Memory B cell (primary cell): ENCODE results near the gene BNIP1.

Source experiments
- ATAC-seq: fragments of 150-1000 bp; cut with Tn5 transposase; 2 replicates; pipeline ENCODE4 v1.10.0; 2021; ENCODE audit warnings: low read depth, mild to moderate bottlenecking, moderate library complexity
- DNase-seq, 2 donors: peaks; one replicate each; pipeline ENCODE4 v3.0.0; 2022; ENCODE audit warnings: low spot score in 2 of 2
- H3K27ac Mint-ChIP-seq: one replicate; pipeline ENCODE4 v1.8.0; 2022; ENCODE audit warnings: mild to moderate bottlenecking, moderate library complexity, mixed read lengths
- H3K27me3 Mint-ChIP-seq: one replicate; pipeline ENCODE4 v1.8.0; 2022; ENCODE audit warnings: mixed read lengths
- H3K36me3 Mint-ChIP-seq: one replicate; pipeline ENCODE4 v1.8.0; 2022; ENCODE audit warnings: mild to moderate bottlenecking, mixed read lengths
- H3K4me1 Mint-ChIP-seq: one replicate; pipeline ENCODE4 v1.8.0; 2022; ENCODE audit warnings: mixed read lengths
- H3K4me3 Mint-ChIP-seq: one replicate; pipeline ENCODE4 v1.8.0; 2022; ENCODE audit warnings: mild to moderate bottlenecking, moderate library complexity, mixed read lengths
- H3K9me3 Mint-ChIP-seq: one replicate; pipeline ENCODE4 v1.8.0; 2022; ENCODE audit warnings: mixed read lengths

The BNIP1 gene

DNA sequence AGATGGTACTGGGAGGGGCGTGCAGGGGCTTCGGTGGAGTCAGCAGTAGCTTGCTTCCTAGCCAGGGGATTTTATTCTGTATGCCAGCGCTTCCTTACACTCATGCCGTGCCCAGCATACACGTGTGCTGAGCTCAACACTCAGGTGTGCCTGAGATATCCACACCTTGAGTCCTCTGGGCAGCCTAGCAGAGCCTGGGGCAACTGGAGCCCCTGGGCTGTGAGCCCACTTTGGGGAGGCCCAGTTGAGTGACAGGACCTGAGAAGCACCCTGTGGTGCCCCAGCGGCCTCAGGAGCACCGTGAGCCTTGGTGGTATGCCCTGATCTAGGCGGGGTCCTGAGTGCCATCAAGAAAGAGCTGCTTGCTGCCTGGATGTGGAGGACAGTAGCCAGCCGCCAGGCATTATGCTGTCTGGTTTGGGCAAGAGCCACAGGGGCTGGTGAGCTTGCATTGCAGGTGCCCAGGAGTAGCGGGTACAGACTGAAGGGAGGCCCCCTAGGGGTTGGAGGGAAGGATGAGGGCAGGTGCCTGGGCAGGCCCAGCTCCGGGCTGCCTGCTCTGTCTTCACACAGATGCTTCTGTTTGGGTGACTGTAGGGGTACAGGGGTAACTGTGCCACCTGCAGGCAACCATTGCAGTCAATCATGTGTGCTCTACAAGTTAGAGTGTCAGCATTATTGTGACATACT is 42.9 kb downstream of the BNIP1 start:
- no peaks in the 10 kb centered on the region for H3K9me3 Mint-ChIP-seq
- DNase-seq: no peak
- peak; percentile 70 for ATAC-seq
- H3K36me3 Mint-ChIP-seq: no peaks in the 10 kb centered on the region
- H3K27me3 Mint-ChIP-seq: peaks cover 3% of the 10 kb centered on the region
- no peaks in the 10 kb centered on the region for H3K4me1 Mint-ChIP-seq
- H3K27ac Mint-ChIP-seq: no peak overlapping the region
- H3K4me3 Mint-ChIP-seq: no peak overlapping the region

DNA sequence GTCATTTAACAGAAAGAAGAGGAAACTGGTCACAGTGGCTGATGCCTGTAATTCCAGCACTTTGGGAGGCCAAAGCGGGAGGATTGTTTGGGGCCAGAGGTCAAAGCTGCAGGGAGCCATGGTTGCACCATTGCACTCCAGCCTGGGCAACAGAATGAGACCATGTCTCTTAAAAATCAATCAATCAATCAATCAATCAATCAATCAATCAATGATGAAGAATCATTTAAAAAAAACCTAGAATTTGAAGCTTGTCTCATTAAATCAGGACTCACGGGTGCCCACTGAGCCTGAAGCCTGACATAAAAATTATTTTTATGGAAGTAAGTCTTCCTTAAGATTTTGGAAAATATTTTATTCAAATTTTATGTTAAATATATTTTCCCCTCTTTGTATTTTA is 43.9 kb downstream of the BNIP1 start:
- ATAC-seq (no peak), DNase-seq (no peak)
- Mint-ChIP-seq H3K27me3 (peaks cover 3% of the 10 kb centered on the region), H3K27ac (no peak overlapping the region), H3K36me3 (no peaks in the 10 kb centered on the region), H3K4me1 (no peaks in the 10 kb centered on the region), H3K9me3 (no peaks in the 10 kb centered on the region), H3K4me3 (no peak overlapping the region)

DNA sequence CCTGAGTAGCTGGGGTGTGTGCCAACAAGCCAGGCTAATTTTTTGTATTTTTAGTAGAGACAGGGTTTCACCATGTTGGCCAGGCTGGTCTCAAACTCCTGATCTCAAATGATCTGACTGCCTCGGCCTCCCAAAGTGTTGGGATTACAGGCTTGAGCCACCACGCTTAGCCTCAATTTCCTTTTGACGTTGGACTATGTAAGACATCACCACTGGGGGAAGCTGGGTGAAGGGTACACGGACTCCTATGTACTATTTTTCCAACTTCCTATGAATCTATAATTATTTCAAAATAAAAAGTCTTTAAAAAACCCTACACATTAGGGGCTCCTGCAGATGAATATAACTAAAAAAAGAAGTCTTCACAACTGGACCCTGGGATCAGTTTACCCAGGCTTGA is 46.7 kb downstream of the BNIP1 start:
- Mint-ChIP-seq H3K27me3 (peaks cover 7% of the 10 kb centered on the region), H3K27ac (no peak overlapping the region)
- DNase-seq: no peak

DNA sequence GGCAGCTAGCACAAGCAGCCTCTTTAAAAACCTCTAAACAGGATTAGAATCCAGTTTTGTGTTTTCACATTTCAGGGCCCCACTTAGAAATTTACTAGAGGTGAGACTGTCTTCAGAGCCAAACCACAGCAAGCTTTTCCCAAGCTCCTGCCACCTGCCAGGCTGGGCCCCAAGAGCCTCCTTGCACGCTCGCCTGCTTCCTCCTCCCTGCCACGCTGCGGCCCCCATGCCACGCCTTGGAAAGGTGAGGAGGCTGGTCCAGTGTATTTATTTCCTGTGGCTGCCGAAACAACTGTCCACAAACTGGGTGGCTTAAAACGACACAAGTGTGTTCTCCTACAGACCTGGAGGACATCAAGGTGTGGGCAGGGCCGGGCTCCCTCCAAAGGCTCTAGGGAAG is 47.2 kb downstream of the BNIP1 start:
- H3K27ac Mint-ChIP-seq: no peak overlapping the region
- no peaks in the 10 kb centered on the region for H3K9me3 Mint-ChIP-seq
- no peak for ATAC-seq
- H3K4me1 Mint-ChIP-seq: no peaks in the 10 kb centered on the region
- H3K4me3 Mint-ChIP-seq: no peak overlapping the region
- H3K27me3 Mint-ChIP-seq: peaks cover 10% of the 10 kb centered on the region
- H3K36me3 Mint-ChIP-seq: no peaks in the 10 kb centered on the region
- DNase-seq: no peak

More for the DNA sequence above, 46.7 kb downstream of the BNIP1 start:
- H3K9me3 Mint-ChIP-seq: no peaks in the 10 kb centered on the region
- no peak overlapping the region for H3K4me3 Mint-ChIP-seq
- ATAC-seq: no peak
- no peaks in the 10 kb centered on the region for H3K4me1 Mint-ChIP-seq
- no peaks in the 10 kb centered on the region for H3K36me3 Mint-ChIP-seq

DNA sequence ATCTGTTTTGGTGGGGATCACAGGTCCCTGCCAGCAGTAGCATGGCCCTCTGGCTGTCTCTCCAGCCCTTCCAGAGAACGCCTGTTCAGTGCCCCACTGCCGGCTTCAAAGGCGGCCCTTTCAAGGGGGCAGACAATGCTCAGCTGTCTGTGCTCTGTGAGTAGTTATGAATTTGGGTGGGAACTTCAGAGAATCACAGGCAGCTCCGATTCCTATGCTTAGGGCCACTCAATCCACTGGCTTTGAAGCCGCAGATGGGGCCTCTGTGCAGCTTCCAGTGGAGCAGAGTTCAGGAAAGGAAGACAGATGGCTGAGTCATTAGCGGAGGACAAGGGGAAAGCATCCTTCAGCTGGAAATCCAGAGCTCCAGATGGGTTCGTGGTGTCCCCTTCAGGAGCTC is 48.2 kb downstream of the BNIP1 start:
- no peaks in the 10 kb centered on the region for H3K9me3 Mint-ChIP-seq
- H3K4me3 Mint-ChIP-seq: no peak overlapping the region
- H3K27me3 Mint-ChIP-seq: peaks cover 11% of the 10 kb centered on the region
- no peaks in the 10 kb centered on the region for H3K36me3 Mint-ChIP-seq
- ATAC-seq (no peak), DNase-seq (no peak)
- H3K4me1 Mint-ChIP-seq: no peaks in the 10 kb centered on the region
- H3K27ac Mint-ChIP-seq: no peak overlapping the region

DNA sequence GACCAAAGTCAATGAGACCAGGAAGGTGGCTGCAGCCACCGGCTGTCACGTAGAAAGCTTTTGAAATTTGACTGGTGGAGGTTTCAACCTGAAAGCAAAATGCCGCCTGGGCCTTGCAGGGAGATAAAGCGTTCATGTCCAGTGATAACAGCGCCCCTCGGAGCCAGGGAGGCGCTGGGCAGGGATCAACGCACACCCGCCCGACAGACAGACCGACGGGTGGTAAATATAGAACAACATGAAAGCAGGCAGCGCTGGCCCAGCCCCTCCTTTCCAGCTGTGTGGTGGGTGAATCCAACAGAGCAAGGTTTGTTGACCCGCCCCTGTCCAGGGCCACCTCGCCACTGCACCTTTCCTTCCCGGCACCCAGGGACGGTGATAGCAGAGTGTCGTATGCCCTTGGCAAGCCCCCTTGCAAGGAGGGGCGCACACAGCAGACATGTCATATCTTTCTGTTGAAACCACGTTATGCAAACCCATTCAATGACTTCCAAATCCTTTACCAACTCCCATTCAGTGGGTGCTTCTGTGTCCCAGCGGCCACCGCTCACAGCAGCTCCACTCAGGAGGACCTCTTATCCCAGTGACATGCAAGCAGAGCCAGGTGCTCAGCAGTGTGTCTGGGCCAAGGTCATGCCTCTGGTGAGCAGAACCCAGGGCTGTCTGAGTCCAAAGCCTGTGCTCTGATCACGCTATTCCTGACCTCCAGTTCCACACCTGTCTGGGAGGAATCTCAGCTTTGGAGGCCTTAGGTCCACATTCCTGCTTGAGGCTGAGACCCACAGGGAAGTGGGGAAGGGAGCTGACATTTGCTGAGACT is 52.0 kb downstream of the BNIP1 start:
- H3K27ac Mint-ChIP-seq: no peak overlapping the region
- H3K36me3 Mint-ChIP-seq: peaks cover 6% of the 10 kb centered on the region
- DNase-seq (no peak), ATAC-seq (no peak)
- no peaks in the 10 kb centered on the region for H3K4me1 Mint-ChIP-seq
- H3K27me3 Mint-ChIP-seq: peaks cover 13% of the 10 kb centered on the region
- H3K4me3 Mint-ChIP-seq: no peak overlapping the region
- peaks cover 6% of the 10 kb centered on the region for H3K9me3 Mint-ChIP-seq

DNA sequence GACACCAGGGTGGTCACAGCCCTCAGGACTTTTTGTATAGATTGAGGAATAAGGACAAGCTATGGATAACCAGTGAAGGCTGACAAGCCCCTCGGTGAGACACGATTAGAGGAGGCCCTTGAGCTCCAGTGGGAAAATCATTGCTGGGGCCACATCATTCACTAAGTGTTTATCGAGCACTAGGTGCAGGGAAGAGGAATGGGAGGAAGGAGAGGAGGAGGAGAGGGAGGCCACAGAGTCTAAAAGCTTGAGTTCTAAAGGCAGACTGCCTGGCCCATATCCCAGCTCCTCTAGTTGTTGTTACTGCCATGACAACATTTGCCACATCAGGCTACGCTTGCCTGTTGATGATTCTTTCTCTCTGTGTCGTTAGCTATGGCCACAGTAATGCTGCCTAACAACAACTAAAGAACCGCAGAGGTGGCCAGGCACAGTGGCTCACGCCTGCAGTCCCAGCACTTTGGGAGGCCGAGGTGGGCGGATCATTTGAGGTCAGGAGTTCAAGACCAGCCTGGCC is 53.1 kb downstream of the BNIP1 start:
- Mint-ChIP-seq H3K27ac (no peak overlapping the region), H3K9me3 (peaks cover 6% of the 10 kb centered on the region), H3K36me3 (peaks cover 6% of the 10 kb centered on the region), H3K4me3 (no peak overlapping the region), H3K27me3 (peaks cover 13% of the 10 kb centered on the region), H3K4me1 (no peaks in the 10 kb centered on the region)
- no peak for DNase-seq
- ATAC-seq: no peak

DNA sequence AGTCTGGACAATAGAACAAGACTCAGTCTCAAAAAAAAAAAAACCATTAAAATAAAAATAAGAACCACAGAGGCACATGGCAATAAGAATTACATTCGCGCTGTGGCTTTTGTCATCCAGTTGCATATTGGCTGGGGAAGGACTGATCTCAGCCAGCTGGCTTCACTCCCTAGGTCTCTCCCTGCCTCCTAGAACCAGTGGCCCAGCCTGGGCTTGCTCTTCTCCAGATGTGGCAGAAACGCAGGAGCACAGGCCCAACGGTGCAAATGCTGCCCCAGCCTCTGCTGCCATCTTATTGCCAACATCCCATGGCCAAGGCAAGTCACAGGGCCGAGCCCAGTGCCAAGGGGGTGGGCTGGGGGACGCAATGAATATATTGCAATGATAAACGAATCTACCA is 53.7 kb downstream of the BNIP1 start:
- Mint-ChIP-seq H3K36me3 (peaks cover 6% of the 10 kb centered on the region), H3K4me3 (no peak overlapping the region), H3K9me3 (peaks cover 6% of the 10 kb centered on the region), H3K27me3 (peaks cover 16% of the 10 kb centered on the region), H3K4me1 (no peaks in the 10 kb centered on the region), H3K27ac (no peak overlapping the region)
- ATAC-seq (no peak), DNase-seq (no peak)

DNA sequence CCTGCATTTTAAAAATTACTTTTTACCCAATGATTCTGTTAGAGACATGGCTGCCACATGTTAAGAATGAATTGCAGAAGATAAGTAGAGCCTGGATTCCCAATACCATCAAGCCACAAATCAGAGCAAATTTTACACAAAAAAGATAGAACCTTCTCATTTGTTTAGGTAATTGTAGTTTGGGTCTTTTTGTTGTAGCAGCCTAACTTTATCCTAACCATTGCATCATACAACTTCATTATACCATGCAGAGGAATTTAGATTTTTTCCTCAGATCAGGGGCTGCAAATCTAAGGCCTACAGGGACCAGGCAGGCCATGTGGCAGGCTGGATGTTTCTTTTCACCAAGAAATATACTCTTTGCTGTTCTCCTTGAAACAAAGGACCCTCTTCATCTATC is 56.0 kb downstream of the BNIP1 start:
- Mint-ChIP-seq H3K4me3 (no peak overlapping the region), H3K36me3 (peaks cover 8% of the 10 kb centered on the region), H3K4me1 (peaks cover 7% of the 10 kb centered on the region), H3K27ac (no peak overlapping the region), H3K27me3 (peaks cover 21% of the 10 kb centered on the region), H3K9me3 (peaks cover 6% of the 10 kb centered on the region)
- no peak for DNase-seq
- no peak for ATAC-seq

DNA sequence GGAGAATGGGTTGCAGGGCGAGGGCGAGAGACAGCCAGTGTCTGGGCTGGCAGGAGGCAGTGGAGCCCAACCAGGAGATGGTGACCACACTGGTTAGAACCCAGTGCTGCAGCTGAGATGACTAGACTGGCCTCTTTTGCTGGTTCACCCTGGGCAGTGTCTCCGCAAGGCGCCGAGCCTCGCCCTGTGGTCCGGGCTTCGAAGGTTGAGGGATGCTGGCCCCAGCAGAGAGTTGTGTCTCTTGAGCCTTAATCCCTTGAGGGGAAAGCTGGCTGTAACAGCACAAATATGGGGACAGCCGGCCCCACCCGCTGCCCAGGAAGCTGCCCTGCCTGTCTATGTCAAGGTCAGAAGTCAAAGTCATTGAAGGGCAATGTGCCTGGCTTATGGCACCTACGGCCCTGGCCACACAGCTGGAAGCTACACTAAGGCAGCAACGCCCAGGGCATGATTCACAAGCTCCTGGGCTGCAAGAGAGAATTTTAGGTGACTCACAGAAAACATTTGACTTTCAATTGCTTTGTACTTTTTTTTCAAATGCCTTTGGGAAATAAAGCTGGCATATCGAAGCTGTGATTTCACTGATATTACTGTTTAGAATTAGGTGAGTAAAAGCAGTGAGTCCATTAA is 57.4 kb downstream of the BNIP1 start:
- no peak overlapping the region for H3K27ac Mint-ChIP-seq
- no peak for DNase-seq
- H3K27me3 Mint-ChIP-seq: peaks cover 18% of the 10 kb centered on the region
- no peak for ATAC-seq
- H3K9me3 Mint-ChIP-seq: peaks cover 6% of the 10 kb centered on the region
- peaks cover 7% of the 10 kb centered on the region for H3K4me1 Mint-ChIP-seq
- no peak overlapping the region for H3K4me3 Mint-ChIP-seq
- peaks cover 8% of the 10 kb centered on the region for H3K36me3 Mint-ChIP-seq

DNA sequence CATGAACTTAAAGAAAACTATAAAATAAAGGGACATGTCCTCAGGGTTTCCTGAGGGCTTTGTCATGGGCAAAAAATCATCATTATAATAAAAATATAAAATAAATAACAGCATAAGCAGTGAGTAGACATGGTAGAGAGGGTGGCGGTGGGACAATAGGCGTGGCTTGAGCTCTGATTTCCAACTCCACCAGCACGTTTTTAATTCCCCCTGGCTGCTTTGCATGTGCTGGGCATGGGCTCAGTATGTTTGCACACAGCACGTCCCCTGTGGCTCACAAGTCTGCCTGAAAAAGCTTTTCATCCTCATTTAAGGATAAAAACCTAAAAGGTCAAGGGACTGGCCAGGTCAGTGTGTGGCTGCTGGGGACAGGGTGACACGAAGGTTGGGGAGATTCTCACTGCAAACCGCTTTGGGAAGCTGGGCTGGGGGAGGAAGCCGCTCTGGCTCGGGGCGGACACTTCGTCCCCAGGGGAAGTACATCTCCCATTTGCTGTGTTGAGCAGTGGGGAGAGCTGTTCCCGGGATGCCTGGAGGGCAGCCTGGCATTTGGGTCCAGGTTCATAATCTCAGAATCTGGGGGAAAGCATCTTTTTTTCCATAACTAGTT is 58.0 kb downstream of the BNIP1 start:
- peaks cover 8% of the 10 kb centered on the region for H3K36me3 Mint-ChIP-seq
- no peak overlapping the region for H3K4me3 Mint-ChIP-seq
- peaks cover 6% of the 10 kb centered on the region for H3K9me3 Mint-ChIP-seq
- H3K4me1 Mint-ChIP-seq: peaks cover 7% of the 10 kb centered on the region
- DNase-seq: no peak
- peaks cover 18% of the 10 kb centered on the region for H3K27me3 Mint-ChIP-seq
- H3K27ac Mint-ChIP-seq: no peak overlapping the region
- no peak for ATAC-seq

DNA sequence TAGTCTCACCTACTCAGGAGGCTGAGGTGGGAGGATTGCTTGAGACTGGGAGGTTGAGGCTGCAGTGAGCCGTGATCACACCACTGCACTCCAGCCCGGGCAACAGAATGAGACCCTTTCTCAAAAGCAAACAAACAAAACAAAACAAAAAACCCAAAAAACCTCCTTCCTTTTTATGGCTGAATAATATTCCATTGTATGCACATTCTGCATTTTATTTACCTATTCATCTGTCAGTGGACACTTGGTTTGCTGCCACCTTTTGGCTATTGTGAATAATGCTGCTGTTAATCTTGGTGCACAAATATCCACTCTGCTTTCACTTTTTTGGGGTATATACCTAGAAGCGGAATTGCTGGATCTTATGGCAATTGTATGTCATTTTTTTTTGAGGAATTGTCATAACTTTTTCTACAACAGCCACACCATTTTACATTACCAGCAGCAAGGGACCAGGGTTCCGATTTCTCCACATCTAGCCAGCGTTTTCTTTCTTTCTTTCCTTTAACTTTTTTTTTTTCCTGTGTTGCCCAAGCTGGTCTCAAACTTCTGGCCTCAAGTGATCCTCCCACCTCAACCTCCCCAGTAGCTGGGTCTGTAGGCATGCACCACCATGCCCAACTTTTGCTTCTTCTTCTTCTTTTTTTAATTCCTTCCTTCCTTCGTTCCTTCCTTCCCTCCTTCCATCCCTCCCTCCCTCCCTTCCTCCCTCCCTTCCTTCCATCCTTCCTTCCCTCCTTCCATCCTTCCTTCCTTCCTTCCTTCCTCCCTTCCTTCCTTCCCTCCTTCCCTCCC is 60.1 kb downstream of the BNIP1 start:
- Mint-ChIP-seq H3K27ac (no peak overlapping the region), H3K4me3 (no peak overlapping the region), H3K4me1 (peaks cover 7% of the 10 kb centered on the region), H3K36me3 (peaks cover 4% of the 10 kb centered on the region), H3K27me3 (peaks cover 18% of the 10 kb centered on the region), H3K9me3 (peaks cover 4% of the 10 kb centered on the region)
- DNase-seq (peak in 1 of 2 donors; percentile 16), ATAC-seq (no peak)

DNA sequence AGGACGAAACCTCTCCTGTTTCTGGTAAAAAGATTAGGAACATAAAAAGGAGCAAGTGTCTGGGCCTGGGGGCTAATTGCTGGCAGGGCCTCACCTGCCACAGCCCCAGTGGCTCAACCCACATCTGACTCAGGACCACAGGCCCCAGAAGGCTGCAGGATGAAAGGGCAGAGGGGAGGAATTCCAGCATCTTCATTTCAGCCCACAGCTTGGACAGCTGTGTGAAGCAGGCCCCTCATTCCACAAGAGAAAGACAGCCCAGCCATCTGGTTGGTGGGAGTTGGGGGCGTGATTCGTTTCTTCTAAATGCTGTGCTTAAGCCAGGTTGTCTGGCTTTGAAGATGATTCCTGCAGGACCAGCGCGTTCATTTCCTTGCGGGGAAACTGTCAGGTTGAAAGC is 61.6 kb downstream of the BNIP1 start:
- peaks cover 7% of the 10 kb centered on the region for H3K4me1 Mint-ChIP-seq
- DNase-seq (no peak), ATAC-seq (no peak)
- no peak overlapping the region for H3K27ac Mint-ChIP-seq
- H3K27me3 Mint-ChIP-seq: peaks cover 19% of the 10 kb centered on the region
- no peak overlapping the region for H3K4me3 Mint-ChIP-seq
- H3K36me3 Mint-ChIP-seq: peaks cover 2% of the 10 kb centered on the region
- H3K9me3 Mint-ChIP-seq: peaks cover 1% of the 10 kb centered on the region
